ENCODE data around the gene MLLT10.

Gene MLLT10

DNA sequence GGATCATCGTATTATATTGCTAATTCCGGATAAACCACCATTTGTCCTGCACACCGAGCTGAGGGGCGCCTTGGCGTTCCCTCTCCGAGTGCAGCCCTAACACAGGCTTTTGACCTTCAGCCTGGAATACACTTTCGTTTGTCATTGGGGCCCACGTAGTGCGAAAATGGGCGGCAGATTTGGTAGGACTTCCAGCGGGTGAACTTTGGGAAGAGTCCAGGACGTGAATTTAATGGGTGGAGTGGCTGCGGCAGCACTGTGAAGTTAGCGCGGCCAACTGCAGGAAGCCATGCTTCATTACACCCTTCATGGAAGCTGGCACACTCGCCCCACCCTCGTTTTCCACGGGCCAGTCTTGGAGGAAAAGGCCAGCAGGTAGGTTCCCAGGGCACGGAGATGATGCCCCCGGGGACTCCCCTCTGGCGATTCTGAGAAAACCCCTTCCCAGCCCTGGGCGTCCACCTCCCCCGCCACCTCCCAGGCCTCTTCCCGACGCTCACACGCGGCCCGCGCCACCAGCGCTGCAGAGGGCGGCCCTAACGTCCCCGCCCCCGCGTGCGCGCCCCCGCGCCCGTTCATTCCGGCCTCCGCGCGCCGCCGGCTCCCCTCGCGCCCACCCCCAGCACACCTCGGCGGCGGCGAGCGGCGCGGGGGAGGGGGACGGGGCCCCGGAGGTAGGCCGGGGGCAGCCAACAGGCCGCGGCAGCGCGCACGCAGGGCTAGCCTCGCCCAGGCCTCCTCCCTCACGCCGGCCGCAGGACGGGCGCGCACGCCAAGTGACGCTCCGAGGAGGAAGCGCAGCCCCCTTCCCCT lies at the start of gene MLLT10:
TSS of gene MLLT10 (plus strand) at position 766 of the 813 bp plus-strand sequence. CDS start 413 bp downstream, outside the sequence.
- DNase-seq = peak; percentile 94

GRCh38 chr10:21487416-21488180 lies 46.4 kb upstream of the MLLT10 start:
- DNase-seq = no peak

- no peak for DNase-seq
Measured at GRCh38 chr10:21488246-21488956, 45.6 kb upstream of the MLLT10 start.

DNA sequence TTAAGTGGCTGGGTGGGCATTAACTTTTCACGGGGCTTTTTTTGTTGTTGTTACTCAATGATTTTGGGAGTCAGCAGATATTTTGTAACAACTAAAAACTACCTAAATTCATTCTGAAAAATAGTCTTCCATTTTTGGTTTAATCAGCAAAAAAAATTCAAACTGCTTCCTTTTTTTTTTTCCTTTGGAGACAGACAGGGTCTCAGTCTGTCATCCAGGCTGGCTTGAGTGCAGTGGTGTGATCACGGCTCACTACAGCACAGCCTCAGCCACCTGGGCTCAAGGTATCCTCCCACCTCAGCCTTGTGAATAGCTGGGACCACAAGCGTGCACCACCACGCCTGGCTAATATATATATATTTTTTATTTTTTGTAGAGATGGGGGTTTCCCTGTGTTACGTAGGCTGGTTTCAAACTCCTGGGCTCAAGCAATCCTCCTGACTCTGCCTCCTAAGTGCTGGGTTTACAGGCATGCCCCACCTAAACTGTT lies 45.0 kb upstream of the MLLT10 start:
- no peak for DNase-seq

DNA sequence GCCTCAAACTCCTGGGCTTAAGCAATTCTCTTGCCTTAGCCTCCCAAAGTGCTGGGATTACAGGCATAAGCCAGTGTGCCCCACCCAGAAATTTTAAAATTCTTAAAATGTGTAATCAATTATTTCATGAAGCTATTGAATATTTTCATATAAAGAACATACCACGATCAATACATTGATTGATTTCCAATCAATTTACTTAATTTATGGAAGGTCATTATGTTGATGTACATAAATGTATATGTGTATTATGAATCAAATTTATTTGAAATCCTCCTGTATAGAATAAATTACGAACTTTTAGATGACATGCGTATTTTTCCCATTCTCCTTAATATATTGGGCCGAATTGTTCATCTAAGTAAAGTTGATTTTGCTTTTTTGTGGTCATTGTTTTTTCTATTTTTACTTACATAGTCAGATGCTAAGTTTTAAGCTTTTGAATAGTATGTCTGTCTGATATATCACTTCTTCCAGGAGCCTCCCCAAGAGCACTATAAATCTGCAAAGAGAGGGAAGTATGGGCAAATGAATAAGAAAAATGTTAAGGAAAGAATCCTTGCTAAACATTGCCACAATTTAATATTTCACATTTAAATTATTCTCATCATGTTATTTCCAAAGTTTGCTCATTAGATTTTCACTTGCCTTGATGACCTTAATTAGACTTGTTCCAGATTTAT lies 43.9 kb upstream of the MLLT10 start:
- DNase-seq = no peak

DNA sequence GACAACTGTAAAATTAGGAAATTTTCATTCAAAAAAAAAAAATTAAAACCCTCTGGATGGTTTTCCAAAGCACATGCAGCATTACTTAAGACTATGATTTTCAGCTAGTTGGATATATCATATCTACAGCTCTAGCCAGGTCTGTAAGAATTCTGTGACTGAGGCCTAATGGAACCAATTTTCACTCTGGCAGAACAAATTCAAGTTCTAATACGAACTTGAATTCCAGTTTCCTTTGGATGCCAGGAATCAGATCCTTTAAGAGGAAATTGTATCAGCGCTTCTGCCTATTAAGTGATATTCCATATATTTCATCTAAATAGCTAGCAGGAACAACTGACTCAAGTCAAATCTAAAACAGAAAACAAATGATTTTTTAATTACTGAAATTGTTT lies 43.3 kb upstream of the MLLT10 start:
- no peak for DNase-seq

GRCh38 chr10:21492421-21492820 lies 41.6 kb upstream of the MLLT10 start:
- no peak for DNase-seq

DNA sequence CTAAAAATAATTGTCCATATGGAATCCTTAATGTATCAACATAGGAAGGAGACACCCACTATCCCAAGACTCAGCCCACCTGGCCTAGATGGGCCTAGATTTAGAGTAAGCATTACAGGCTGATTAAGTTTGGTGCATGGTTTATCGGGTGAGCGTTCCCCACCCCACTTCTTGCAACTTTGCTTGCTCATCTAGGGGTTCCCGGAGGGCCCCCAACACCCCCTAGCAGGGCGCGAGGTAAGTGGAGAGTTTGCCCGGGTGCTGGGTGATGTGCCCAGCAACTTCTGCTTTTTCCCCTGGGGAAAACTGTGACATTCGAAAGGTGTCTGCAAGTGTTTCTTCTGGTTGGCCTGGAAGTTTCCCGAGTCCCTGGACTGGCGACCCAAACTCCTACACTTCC lies 40.2 kb upstream of the MLLT10 start:
- no peak for DNase-seq

- DNase-seq = peak; percentile 11
Measured at GRCh38 chr10:21494191-21495001, 39.6 kb upstream of the MLLT10 start.

DNA sequence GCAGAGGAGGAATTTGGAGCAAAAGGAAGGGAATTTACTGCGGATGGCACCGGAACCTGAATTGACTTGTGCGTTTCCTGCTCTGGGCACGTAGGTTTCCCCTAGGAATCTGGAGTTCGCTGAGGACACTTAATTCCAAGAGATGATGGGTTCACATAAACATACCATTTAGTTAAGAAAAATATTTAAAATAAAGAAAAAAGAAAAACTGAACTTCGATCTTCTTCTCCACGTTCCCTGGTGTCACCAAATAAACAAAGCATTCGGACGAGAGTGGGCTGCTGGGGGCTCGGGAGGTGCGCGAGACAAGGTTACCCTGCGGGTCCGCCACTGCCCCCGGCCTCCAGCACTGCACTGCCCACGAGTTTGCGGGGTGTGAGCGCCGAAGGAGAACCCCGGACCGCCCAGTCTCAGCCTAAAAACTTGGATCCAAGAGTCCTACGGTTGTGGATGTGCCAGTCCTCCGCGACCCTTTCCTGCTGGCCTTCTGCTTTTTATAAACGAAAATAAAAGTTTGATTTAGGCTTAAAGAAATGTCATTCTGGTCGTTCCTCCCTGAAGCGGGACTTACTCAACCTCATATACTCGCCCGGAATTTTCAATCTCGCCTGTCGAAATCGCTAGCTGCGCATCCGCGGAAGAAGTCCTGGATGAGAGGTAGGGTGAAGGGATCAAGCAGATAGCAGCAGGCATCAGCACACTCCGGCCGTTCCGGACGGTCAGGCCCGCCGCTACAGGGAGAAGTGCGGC lies 38.9 kb upstream of the MLLT10 start:
- DNase-seq = no peak

- peak; percentile 89 for DNase-seq
Measured at GRCh38 chr10:21495752-21496342, 38.2 kb upstream of the MLLT10 start.

DNA sequence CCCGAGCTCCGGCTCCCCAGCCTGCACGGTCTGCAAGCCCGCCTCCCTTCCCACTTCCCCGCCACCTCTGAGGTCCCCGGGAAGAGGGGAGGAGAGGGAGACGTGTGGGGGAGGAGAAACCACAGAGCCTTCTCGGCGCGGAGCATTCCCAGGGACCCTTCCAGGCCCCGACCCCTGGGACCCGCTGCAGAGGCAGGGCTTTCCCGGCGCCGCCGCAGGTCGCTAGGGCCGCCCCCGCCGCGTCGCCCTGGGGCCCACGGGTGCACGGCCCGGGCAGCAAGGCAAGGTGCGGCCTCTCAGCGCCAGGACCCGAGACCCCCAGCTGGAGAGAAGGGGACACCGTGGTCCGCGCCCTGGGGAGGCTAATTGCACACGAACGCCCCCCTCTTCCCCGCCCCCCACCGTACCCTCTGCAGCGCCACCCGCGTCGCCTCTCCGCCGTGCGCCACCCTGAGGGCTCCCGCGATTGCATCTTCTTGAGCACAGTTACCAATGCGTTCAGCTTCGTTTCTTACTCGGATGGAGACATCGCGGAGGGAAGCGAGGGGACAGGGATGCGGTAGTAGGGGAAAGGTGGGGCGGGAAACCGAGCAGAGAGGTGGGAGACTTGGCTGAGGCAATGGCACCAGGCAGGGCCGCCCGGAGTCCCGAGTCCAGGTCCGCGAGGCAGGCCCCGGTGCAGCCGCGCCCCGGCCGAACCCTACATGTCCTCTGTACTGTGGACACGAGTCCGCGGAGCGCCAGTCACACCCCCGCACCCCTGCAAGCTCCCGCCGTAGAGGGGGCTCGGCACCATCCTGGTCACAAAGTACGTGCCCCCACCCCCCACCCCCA lies 37.5 kb upstream of the MLLT10 start:
- peak; percentile 52 for DNase-seq

DNA sequence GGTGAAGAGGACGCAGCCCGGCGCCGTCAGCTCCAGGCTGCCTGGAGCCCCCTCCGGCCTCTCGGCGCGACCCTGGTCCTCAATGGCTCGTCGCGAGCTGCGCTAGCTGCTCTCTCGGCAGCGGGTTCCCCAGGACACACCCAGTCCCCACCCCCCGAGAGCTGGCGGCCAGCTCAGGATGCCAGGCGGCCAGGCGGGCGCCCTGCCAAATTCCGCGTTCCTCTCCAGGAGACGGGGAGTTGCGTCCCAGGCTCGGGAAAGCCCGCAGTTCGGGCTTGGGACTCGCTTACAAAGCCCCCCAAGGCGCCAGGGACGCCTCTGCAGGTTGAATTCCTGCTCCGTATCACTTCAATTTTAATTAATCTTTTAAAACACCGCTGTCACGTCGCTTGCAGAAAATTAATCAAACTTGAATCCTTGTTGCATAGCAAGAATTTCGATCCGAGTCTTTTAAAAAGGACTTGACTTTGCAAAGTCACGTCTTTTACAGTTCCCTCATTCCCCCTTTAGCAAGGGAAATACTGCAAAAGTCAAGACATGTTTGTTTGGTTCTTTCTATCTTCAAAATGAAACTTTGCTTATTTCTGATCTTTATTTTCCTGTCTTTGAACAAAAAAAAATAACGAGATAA lies 36.7 kb upstream of the MLLT10 start:
- DNase-seq = peak; percentile 23

- DNase-seq = no peak
Measured at GRCh38 chr10:21498377-21498776, 35.7 kb upstream of the MLLT10 start.

DNA sequence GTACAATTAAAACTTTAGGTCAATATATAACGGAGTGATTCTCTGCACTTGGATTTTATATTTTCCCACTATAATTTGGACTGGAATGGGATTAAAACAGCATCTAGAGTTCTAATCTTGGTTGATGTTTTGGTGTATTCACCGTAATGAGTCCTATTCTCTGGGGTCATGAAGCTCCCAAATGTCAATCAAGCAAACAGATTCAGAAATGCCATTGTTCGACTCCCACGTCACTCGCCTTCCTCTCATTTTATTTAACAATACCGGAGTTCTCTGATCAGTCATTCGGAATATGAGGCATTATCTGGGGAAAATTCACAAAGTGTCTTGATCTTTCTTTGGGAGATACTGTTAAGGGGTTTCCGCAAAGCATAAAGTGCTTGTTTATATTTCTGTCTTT lies 35.0 kb upstream of the MLLT10 start:
- no peak for DNase-seq

DNA sequence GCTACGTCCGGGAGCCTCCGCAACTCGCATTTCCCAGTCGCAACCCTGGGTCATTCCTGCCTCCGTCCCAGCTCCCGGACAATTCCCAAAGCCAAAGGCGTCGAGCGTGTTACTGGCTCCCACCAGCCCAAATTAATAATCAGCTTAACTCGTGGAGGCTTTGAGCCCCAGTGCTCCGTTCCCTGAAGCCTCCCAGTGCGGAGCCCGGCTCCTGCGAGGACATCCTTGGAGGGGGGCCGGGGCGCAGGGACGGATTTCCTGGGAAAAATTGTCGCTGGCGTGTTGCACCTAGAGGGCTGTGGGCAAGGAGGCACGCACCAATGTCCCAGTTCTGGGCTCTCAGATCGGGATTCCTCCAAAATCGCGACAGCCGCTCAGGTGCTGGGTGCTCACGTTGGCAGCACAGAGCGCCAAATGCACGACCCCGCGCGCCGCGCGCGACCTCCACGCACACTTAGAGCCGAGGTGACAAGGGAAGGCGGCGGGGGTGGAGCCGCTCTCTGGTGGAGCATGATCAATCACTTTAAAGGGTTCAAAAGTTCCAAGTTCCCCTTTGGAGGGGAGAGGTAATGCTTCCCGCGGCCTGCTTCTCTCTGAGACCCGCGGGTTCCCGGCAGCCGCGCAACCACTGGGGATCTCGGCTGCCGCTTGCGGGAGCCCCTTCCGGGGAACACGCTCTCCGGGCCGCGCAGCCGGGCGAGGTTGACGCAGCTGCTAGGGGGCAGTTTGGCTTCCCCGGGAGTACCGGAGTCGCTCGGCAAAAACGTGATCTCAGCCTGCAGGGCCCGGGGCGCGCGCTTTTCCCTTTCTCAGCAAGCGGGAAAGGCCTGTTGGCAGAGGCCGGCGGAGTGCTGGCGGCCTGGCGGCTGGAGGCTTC lies 34.1 kb upstream of the MLLT10 start:
- DNase-seq = no peak

- no peak for DNase-seq
Measured at GRCh38 chr10:21500578-21500910, 33.5 kb upstream of the MLLT10 start.

DNA sequence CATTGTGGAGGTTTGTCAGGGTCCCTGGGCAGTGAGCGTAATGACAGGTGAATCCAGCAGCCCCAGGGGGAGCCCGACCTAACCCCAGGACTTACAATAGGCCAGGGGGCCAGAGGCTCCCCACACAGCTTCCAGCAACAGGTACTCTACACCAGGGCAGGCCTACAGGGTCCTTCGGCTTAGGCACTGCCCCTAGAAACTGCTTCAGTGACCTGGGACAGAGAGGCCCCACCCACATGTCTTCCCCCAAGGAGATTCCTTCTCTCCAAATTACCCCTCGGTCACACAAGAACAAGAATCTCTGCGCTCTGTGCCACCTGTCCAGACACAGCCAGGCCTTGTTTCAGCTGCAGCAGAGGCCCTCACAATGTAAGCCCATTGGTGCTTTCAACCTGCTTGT lies 32.9 kb upstream of the MLLT10 start:
- no peak for DNase-seq
